ENCODE data around the gene STOML3.

DNA sequence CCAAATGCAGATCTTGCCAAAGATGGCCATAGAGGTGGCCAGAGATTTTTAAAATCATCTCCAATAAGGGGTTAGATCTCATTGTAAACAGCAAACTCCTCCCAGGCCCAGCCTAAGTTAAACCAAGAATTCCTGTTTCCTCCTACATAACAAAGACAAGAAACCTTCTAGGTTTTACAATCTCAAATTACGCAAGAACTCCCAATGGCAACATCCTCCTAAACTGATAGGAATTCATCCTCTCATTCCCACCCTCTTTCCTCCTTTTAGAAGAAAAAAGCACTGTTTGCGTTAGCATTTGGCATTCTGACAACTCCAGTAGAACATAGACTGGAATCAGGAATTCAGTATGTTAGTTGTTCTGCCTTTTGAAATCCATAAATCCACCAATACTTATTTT is 32.7 kb upstream of the STOML3 start:
- TF ChIP-seq POLR2A (IDR thresholded peaks at IDR 0.05): no peak
- TF ChIP-seq CTCF (IDR thresholded peaks at IDR 0.05): no peak
- no peak for TF ChIP-seq POLR2AphosphoS5 (IDR thresholded peaks at IDR 0.05)
- TF ChIP-seq EP300 (IDR thresholded peaks at IDR 0.05): no peak
